ENCODE results near the gene TBXAS1.
A peak's percentile ranks its signal among the peaks of the same experiment; 100 is the strongest.

The TBXAS1 gene

GRCh38 chr7:139991911-139992310, 162.8 kb downstream of the TBXAS1 start:
- DNase-seq (ENCODE audit: extremely low spot score, insufficient read length, low read depth) (no peak), FAIRE-seq (no peak)

GRCh38 chr7:139992353-139993044, 163.4 kb downstream of the TBXAS1 start:
- no peak for FAIRE-seq
- DNase-seq (ENCODE audit: extremely low spot score, insufficient read length, low read depth), result no peak

GRCh38 chr7:139993169-139993568, 164.1 kb downstream of the TBXAS1 start:
- FAIRE-seq, result no peak
- no peak for DNase-seq (ENCODE audit: extremely low spot score, insufficient read length, low read depth)

GRCh38 chr7:139993592-139993991, 164.5 kb downstream of the TBXAS1 start:
- DNase-seq (ENCODE audit: extremely low spot score, insufficient read length, low read depth), result no peak
- no peak for FAIRE-seq

GRCh38 chr7:139994356-139994755, 165.3 kb downstream of the TBXAS1 start:
- FAIRE-seq (no peak), DNase-seq (ENCODE audit: extremely low spot score, insufficient read length, low read depth) (no peak)

GRCh38 chr7:139995017-139995915, 166.2 kb downstream of the TBXAS1 start:
- no peak for FAIRE-seq

GRCh38 chr7:139998572-139998971, 169.5 kb downstream of the TBXAS1 start:
- DNase-seq (ENCODE audit: extremely low spot score, insufficient read length, low read depth) (no peak), FAIRE-seq (no peak)

More at GRCh38 chr7:139995017-139995915, 166.2 kb downstream of the TBXAS1 start:
- no peak for DNase-seq (ENCODE audit: extremely low spot score, insufficient read length, low read depth)

GRCh38 chr7:139999516-139999915, 170.5 kb downstream of the TBXAS1 start:
- FAIRE-seq (no peak), DNase-seq (ENCODE audit: extremely low spot score, insufficient read length, low read depth) (no peak)

GRCh38 chr7:140000666-140001268, 171.7 kb downstream of the TBXAS1 start:
- no peak for DNase-seq (ENCODE audit: extremely low spot score, insufficient read length, low read depth)
- FAIRE-seq, result no peak

GRCh38 chr7:140003913-140004382, 174.9 kb downstream of the TBXAS1 start:
- DNase-seq (ENCODE audit: extremely low spot score, insufficient read length, low read depth) (peak; percentile 53), FAIRE-seq (peak; percentile 64)

GRCh38 chr7:140004672-140005071, 175.6 kb downstream of the TBXAS1 start:
- DNase-seq (ENCODE audit: extremely low spot score, insufficient read length, low read depth), result no peak
- FAIRE-seq, result no peak

- no peak for FAIRE-seq
- no peak for DNase-seq (ENCODE audit: extremely low spot score, insufficient read length, low read depth)
Measured at GRCh38 chr7:140005341-140005740, 176.3 kb downstream of the TBXAS1 start.

- no peak for FAIRE-seq
- no peak for DNase-seq (ENCODE audit: extremely low spot score, insufficient read length, low read depth)
Measured at GRCh38 chr7:140005754-140006503, 176.9 kb downstream of the TBXAS1 start.

GRCh38 chr7:140006600-140006999, 177.5 kb downstream of the TBXAS1 start:
- FAIRE-seq, result no peak
- no peak for DNase-seq (ENCODE audit: extremely low spot score, insufficient read length, low read depth)

- DNase-seq (ENCODE audit: extremely low spot score, insufficient read length, low read depth) (no peak), FAIRE-seq (no peak)
Measured at GRCh38 chr7:140007051-140007690, 178.1 kb downstream of the TBXAS1 start.

- FAIRE-seq (no peak), DNase-seq (ENCODE audit: extremely low spot score, insufficient read length, low read depth) (no peak)
Measured at GRCh38 chr7:140008755-140009610, 179.9 kb downstream of the TBXAS1 start.

- FAIRE-seq (no peak), DNase-seq (ENCODE audit: extremely low spot score, insufficient read length, low read depth) (no peak)
Measured at GRCh38 chr7:140009735-140010134, 180.7 kb downstream of the TBXAS1 start.

GRCh38 chr7:140010194-140010895, 181.3 kb downstream of the TBXAS1 start:
- FAIRE-seq (no peak), DNase-seq (ENCODE audit: extremely low spot score, insufficient read length, low read depth) (no peak)
